ENCODE measurements around the gene CFAP69. TPM values are rescaled to one million over a fixed set of nuclear protein-coding genes. Genes with fewer than 3 reads are reported as not detected.
"Not testable (repeated sequence)": the region's sequence is repeated elsewhere in the genome, so short reads cannot be mapped to it uniquely, and the experiment has no call there.

The CFAP69 gene
- total RNA-seq, 1 donor from 2014 or later, result 5.5 TPM

DNA sequence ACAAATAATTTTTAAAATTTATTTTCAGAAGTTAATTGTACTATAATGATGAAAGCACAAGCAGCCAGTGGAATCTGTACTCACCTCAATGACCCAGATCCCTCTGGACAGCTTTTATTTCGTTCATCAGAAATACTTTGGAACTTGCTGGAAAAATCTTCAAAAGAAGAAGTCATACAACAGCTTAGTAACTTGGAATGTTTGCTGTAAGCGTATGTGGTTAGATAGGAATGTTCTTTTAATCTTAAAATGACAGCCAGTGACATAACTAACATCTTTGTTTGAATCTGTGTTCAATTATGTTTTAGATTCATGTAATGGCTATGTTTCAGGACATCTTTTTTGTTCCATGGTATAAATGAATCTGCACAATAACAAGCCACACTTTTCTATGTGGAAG, 26.8 kb downstream of the CFAP69 start:
- DNase-seq (ENCODE audit: low spot score), result no peak

- no peak for DNase-seq (ENCODE audit: low spot score)
These were observed 27.3 kb downstream of the CFAP69 start for GRCh38 chr7:90272242-90272641.

- DNase-seq (ENCODE audit: low spot score), result no peak
These were observed 29.2 kb downstream of the CFAP69 start for GRCh38 chr7:90274161-90274560.

GRCh38 chr7:90276033-90276728, 31.2 kb downstream of the CFAP69 start:
- no peak for DNase-seq (ENCODE audit: low spot score)

DNA sequence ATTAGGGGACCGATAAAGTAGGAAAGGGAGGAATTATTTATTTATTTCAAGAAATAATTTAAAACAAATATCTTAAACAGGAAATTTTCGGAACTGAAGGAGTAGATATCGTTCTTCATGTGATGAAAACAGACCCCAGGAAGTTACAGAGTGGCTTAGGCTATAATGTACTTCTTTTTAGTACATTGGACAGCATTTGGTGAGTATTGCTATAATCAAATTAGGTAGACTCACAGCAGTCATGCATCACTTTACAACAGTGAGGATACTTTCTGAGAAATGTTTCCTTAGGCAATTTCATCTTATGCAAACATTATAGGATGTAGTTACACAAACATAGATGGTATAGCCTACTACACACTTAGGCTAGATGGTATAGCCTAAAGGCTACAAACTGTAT, 43.2 kb downstream of the CFAP69 start:
- no peak for DNase-seq (ENCODE audit: low spot score)

GRCh38 chr7:90290244-90291113, 45.5 kb downstream of the CFAP69 start:
- no peak for DNase-seq (ENCODE audit: low spot score)

DNA sequence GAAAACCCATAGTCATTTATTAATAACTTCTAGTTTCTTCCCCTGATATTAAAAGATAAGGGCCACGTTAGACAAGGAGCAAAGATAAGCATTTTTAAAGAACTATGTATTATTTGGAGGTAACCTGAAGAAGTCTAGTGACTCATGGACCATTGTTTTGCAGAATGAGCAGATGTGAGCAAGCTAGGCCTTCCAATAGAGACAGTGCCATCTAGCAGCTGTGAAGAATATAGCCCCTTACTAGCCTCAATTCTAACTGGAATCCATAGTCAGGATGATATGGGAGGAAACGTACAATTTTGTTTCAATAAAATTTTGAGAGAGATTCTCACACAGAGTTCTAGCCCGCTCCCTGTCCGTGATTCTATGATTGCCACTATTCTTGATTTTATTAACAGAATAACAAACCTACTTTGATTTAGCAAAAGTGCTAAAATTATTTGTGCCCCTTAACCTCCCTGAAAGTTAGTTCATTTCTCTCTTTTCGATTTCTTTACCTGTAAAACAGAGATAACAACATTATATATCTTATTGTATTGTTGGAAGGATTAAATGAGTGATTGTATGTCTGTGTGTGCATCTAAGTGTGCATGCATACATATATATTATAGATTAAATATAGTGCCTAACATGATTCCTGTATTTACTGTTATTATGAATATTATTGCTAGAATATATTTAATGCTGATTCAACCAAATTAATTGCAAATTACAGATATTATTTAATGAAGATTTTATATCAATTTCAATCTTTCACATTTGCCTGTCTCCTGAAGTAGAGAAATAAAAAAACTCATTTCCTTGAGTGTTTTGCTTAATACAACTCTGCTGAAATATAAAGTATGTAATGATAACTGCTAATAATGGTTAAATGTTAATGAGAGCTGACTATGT, 53.4 kb downstream of the CFAP69 start:
- peak; percentile 3 for DNase-seq (ENCODE audit: low spot score)

DNA sequence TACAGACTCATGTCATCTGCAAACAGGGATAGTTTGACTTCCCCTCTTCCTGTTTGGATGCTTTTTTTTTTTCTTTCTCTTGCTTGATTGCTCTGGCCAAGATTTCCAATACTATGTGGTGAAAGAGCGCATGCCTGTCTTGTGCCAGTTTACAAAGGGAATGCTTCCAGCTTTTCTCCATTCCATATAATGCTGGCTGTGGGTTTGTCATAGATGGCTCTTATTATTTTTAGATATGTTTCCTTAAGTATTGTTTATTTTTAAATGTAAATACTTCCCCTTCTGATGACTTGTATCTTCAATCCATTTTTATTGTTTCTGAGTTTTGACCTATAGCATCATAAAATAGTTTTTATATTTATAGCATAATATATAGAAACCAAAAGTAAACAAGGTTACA, 58.3 kb downstream of the CFAP69 start:
- DNase-seq (ENCODE audit: low spot score), result no peak

- no peak for DNase-seq (ENCODE audit: low spot score)
These were observed 64.9 kb downstream of the CFAP69 start for GRCh38 chr7:90309872-90310271.

DNA sequence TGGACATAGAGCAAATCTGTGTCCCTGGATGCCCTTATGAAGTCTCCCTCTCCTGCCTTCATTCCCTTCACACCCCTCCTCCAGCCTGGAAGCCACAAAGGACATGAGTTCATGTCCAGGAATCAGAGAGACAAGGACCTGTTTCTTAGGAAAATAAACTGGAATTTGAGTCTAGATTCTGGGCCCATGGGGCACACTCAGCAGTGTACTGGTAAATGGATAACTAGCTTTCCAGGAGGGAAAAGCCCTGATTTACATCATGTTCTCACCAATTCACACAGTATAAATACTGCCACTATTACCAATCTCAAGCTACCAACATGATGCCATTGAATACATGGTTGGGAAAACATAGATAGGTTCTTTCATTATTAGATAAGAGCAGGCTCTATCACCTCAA, 66.2 kb downstream of the CFAP69 start:
- no peak for DNase-seq (ENCODE audit: low spot score)

- no peak for DNase-seq (ENCODE audit: low spot score)
These were observed 67.8 kb downstream of the CFAP69 start for GRCh38 chr7:90312745-90313144.

GRCh38 chr7:90313907-90314306, 68.9 kb downstream of the CFAP69 start:
- DNase-seq (ENCODE audit: low spot score), result no peak

- no peak for DNase-seq (ENCODE audit: low spot score)
These were observed 75.0 kb downstream of the CFAP69 start for GRCh38 chr7:90320014-90320413.

GRCh38 chr7:90320418-90320800, 75.4 kb downstream of the CFAP69 start:
- no peak for DNase-seq (ENCODE audit: low spot score)

DNA sequence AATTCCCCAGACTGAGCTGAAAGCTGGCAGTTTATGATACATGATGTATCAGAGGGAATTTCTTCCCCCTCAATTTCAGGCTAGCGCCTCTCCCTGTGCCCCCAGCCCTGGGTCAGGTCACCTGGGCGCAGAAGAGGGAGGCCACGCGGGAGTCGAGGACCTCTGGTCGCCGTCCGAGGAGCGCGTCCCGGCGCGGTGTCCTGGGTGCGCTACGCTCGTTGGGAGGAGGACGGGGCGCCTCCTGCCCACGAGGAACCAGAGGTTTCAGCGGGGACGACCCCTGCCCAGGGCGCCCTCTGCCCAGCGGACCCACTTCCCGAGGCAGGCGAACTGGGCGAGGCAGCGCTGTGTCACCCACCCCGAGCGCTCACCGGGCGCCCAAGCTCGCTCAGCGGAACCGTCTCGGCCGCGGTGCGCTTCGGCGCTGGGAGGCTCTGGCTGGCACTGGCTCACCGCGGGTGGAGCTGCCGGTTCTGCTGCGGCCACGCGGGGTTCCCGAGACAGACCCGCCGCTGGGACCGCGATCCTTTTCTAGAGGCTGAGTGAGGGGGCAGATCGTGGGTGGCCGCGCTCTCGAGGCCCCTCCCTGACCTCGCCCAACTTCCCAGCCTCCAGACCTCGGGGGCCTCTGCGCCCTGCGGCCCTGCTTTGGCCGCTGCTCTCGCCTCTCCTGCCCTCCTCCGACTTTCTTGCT, 76.0 kb downstream of the CFAP69 start, which contains the start of gene FAM237B:
FAM237B (minus strand) TSS at position 504 of the 694 bp plus-strand sequence. CDS start 1,556 bp downstream, outside the sequence.
- DNase-seq (ENCODE audit: low spot score), result no peak

DNA sequence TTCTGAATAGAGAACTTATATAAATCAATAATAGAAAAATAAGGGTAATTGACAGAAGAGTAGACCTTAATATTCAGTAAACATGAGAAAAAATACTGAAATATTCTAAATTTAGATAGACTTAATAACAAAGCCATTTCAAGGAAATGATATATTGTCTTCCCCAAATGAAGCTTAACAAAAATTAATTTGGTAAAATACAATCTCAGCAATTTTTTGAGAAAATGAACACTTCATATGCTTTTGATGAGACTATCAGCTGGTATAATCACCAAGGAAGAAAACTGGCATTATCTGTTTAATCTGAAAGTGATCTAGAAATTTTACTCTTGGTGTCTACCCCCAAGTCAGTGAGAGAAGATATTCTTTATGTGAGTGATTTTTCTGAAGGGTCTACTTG, 77.9 kb downstream of the CFAP69 start:
- no peak for DNase-seq (ENCODE audit: low spot score)

GRCh38 chr7:90326500-90326899, 81.5 kb downstream of the CFAP69 start:
- DNase-seq (ENCODE audit: low spot score), result no peak

DNA sequence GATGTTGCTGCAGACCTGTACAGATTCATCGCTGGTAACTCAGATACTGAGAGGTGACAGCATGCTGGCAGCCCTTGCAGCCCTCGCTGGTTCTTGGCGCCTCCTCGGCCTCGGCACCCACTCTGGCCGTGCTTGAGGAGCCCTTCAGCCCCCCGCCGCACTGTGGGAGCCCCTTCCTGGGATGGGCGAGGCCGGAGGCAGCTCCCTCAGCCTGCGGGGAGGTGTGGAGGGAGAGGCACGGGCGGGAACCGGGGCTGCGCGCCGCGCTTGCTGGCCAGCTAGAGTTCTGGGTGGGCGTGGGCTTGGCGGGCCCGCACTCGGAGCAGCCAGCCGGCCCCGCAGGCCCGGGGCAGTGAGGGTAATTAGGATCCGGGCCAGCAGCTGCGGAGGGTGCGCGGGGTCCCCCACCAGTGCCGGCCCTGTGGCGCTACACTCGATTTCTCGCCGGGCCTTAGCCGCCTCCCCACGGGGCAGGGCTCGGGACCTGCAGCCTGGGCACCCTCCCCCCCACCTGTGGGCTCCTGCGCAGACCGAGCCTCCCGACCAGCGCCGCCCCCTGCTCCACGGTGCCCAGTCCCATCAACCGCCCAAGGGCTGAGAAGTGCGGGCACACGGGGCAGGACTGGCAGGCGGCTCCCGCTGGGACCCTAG, 89.3 kb downstream of the CFAP69 start:
- DNase-seq (ENCODE audit: low spot score), result no peak

- DNase-seq (ENCODE audit: low spot score), result not testable (repeated sequence)
These were observed 90.0 kb downstream of the CFAP69 start for GRCh38 chr7:90334926-90335325.

- DNase-seq (ENCODE audit: low spot score), result no peak
These were observed 92.1 kb downstream of the CFAP69 start for GRCh38 chr7:90337106-90337505.

- no peak for DNase-seq (ENCODE audit: low spot score)
These were observed 100.0 kb downstream of the CFAP69 start for GRCh38 chr7:90345016-90345415.

All from umbilical cord (tissue), 2 donors.